HG02885 (cell line): Measurements from ENCODE around the gene RASSF7.

Source experiments
- ATAC-seq: cut with Tn5 transposase; IDR thresholded peaks from one replicate; pipeline ENCODE4 v1.9.1; 2021; ENCODE audit warnings: mild to moderate bottlenecking; ENCODE audit not compliant: unreplicated experiment, poor library complexity

RASSF7 gene

GRCh38 chr11:605286-606129 is 44.7 kb downstream of the RASSF7 start:
- ATAC-seq = no peak

- no peak for ATAC-seq
Observed at GRCh38 chr11:606245-606644, 45.5 kb downstream of the RASSF7 start.

- no peak for ATAC-seq
Observed at GRCh38 chr11:607020-607780, 46.4 kb downstream of the RASSF7 start.

GRCh38 chr11:607971-608659 is 47.3 kb downstream of the RASSF7 start:
- ATAC-seq = no peak

- ATAC-seq = no peak
Observed at GRCh38 chr11:608791-609251, 48.1 kb downstream of the RASSF7 start.

GRCh38 chr11:609341-609811 is 48.6 kb downstream of the RASSF7 start:
- ATAC-seq = no peak

GRCh38 chr11:610146-610801 is 49.5 kb downstream of the RASSF7 start:
- ATAC-seq = no peak

GRCh38 chr11:611001-611996 is 50.5 kb downstream of the RASSF7 start:
- no peak for ATAC-seq

GRCh38 chr11:612201-612960 is 51.6 kb downstream of the RASSF7 start:
- no peak for ATAC-seq

- no peak for ATAC-seq
Observed at GRCh38 chr11:612961-613300, 52.2 kb downstream of the RASSF7 start.

GRCh38 chr11:613369-613968 is 52.7 kb downstream of the RASSF7 start:
- ATAC-seq = no peak
